K562 (cell line): Measurements from ENCODE around the gene SUOX. TPM values are rescaled to one million over a fixed set of nuclear protein-coding genes. Genes with fewer than 3 reads are reported as not detected.

ENCODE experiments used
- polyA plus RNA-seq, 8 experiments: library from polyadenylated mRNA; depleted of rRNA in 4 of 8; stranded (reverse) in 5 of 8; unstranded in 3 of 8; fragments of >200 nt; fragmentation: Nextera tagmentation in 2 of 8; fragmentation: Illumina TruSeq in 1 of 8; extraction: Ambion mirVana in 2 of 8; extraction: Trizol in 1 of 8; gene quantifications; 2 replicates each; pipeline versions ENCODE4 v1.2.1 to v1.2.3, GENCODE V29; 2011 to 2014; ENCODE audit warnings: inconsistent platforms in 1 of 8, missing spikeins in 1 of 8
- total RNA-seq, 7 experiments: library from RNA; depleted of rRNA in 6 of 7; stranded (reverse); fragments of >200 nt in 6 of 7; fragmentation: Illumina TruSeq in 2 of 7; extraction: Trizol in 2 of 7; gene quantifications; 2 replicates each; pipeline versions ENCODE4 v1.2.1 to v1.2.3, GENCODE V29; 2011 to 2021; ENCODE audit warnings: low replicate concordance in 1 of 7
- TF ChIP-seq, protein P1 (sequence below): fragments of 200-600 bp; sonication (generic); IDR thresholded peaks from one replicate; pipeline ENCODE4 v1.6.1; 2012; ENCODE audit warnings: mild to moderate bottlenecking, low read depth, low read length, inconsistent platforms

The SUOX gene
- total and polyA plus RNA-seq, 9 of the 15 experiments (the other 6 are each of a cell fraction or from before 2014, with no cell fraction given): 9.2 to 39.7 (median 25.4) TPM

DNA sequence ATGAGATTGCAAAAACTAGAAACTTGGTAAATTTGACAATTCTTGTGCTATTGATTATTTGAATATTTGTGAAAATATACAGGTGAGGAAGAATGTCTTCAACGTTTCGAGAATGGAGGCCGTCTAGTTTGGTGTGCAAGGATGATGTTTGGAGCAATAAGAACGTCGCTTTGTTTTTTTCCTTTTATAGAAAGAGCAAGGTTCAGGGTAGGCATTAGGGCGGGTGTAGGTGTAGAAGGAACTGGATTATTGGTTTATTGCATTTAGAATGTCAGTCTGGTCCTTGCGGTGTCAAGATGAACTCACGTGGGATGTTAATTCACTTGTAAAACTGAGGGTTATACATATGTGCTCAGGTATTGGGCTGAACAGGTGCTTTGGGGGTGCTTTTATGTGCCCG lies 45.8 kb downstream of the SUOX start (continued):
- TF ChIP-seq, protein P1, sequence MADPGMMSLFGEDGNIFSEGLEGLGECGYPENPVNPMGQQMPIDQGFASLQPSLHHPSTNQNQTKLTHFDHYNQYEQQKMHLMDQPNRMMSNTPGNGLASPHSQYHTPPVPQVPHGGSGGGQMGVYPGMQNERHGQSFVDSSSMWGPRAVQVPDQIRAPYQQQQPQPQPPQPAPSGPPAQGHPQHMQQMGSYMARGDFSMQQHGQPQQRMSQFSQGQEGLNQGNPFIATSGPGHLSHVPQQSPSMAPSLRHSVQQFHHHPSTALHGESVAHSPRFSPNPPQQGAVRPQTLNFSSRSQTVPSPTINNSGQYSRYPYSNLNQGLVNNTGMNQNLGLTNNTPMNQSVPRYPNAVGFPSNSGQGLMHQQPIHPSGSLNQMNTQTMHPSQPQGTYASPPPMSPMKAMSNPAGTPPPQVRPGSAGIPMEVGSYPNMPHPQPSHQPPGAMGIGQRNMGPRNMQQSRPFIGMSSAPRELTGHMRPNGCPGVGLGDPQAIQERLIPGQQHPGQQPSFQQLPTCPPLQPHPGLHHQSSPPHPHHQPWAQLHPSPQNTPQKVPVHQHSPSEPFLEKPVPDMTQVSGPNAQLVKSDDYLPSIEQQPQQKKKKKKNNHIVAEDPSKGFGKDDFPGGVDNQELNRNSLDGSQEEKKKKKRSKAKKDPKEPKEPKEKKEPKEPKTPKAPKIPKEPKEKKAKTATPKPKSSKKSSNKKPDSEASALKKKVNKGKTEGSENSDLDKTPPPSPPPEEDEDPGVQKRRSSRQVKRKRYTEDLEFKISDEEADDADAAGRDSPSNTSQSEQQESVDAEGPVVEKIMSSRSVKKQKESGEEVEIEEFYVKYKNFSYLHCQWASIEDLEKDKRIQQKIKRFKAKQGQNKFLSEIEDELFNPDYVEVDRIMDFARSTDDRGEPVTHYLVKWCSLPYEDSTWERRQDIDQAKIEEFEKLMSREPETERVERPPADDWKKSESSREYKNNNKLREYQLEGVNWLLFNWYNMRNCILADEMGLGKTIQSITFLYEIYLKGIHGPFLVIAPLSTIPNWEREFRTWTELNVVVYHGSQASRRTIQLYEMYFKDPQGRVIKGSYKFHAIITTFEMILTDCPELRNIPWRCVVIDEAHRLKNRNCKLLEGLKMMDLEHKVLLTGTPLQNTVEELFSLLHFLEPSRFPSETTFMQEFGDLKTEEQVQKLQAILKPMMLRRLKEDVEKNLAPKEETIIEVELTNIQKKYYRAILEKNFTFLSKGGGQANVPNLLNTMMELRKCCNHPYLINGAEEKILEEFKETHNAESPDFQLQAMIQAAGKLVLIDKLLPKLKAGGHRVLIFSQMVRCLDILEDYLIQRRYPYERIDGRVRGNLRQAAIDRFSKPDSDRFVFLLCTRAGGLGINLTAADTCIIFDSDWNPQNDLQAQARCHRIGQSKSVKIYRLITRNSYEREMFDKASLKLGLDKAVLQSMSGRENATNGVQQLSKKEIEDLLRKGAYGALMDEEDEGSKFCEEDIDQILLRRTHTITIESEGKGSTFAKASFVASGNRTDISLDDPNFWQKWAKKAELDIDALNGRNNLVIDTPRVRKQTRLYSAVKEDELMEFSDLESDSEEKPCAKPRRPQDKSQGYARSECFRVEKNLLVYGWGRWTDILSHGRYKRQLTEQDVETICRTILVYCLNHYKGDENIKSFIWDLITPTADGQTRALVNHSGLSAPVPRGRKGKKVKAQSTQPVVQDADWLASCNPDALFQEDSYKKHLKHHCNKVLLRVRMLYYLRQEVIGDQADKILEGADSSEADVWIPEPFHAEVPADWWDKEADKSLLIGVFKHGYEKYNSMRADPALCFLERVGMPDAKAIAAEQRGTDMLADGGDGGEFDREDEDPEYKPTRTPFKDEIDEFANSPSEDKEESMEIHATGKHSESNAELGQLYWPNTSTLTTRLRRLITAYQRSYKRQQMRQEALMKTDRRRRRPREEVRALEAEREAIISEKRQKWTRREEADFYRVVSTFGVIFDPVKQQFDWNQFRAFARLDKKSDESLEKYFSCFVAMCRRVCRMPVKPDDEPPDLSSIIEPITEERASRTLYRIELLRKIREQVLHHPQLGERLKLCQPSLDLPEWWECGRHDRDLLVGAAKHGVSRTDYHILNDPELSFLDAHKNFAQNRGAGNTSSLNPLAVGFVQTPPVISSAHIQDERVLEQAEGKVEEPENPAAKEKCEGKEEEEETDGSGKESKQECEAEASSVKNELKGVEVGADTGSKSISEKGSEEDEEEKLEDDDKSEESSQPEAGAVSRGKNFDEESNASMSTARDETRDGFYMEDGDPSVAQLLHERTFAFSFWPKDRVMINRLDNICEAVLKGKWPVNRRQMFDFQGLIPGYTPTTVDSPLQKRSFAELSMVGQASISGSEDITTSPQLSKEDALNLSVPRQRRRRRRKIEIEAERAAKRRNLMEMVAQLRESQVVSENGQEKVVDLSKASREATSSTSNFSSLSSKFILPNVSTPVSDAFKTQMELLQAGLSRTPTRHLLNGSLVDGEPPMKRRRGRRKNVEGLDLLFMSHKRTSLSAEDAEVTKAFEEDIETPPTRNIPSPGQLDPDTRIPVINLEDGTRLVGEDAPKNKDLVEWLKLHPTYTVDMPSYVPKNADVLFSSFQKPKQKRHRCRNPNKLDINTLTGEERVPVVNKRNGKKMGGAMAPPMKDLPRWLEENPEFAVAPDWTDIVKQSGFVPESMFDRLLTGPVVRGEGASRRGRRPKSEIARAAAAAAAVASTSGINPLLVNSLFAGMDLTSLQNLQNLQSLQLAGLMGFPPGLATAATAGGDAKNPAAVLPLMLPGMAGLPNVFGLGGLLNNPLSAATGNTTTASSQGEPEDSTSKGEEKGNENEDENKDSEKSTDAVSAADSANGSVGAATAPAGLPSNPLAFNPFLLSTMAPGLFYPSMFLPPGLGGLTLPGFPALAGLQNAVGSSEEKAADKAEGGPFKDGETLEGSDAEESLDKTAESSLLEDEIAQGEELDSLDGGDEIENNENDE: no peak
